ENCODE data around the gene HSPA5.

Gene HSPA5

GRCh38 chr9:125189361-125190289 lies 51.5 kb downstream of the HSPA5 start, which contains the start of gene PPP6C:
PPP6C (minus strand) TSS chr9:125189803; CDS start chr9:125189718, 85 bp downstream.
- peak; percentile 91 to 96 for DNase-seq

- no peak for DNase-seq
These were observed 52.2 kb downstream of the HSPA5 start for GRCh38 chr9:125189011-125189360.

Measured in SW 1271 (cell line).